Tibial nerve (tissue), 4 donors: Measurements from ENCODE around the gene CBFB.

Experiments
- CTCF ChIP-seq, 5 experiments: fragments of 200-600 bp in 3 of 5; fragments of 450-650 bp in 2 of 5; sonication (generic) in 3 of 5; IDR thresholded peaks; one replicate each; pipeline ENCODE4 v1.5.1; 2016 to 2019; ENCODE audit warnings: antibody characterized with exemption in 5 of 5, mild to moderate bottlenecking in 3 of 5, moderate library complexity in 2 of 5
- EP300 ChIP-seq, 2 donors: sonication (generic); formaldehyde crosslinking; IDR thresholded peaks; one replicate each; pipeline ENCODE4 v1.6.1; 2017; ENCODE audit warnings: antibody characterized with exemption in 2 of 2, mild to moderate bottlenecking in 1 of 2
- POLR2A ChIP-seq, 2 donors: fragments of 450-650 bp; IDR thresholded peaks; one replicate each; pipeline ENCODE4 v1.6.1; 2017; ENCODE audit warnings: antibody characterized with exemption in 2 of 2, mild to moderate bottlenecking in 2 of 2, moderate library complexity in 2 of 2

- TF ChIP-seq CTCF (IDR thresholded peaks at IDR 0.05) (no peak), EP300 (IDR thresholded peaks at IDR 0.05) (no peak), POLR2A (IDR thresholded peaks at IDR 0.05) (no peak)
Observed at GRCh38 chr16:67053767-67054334, 24.9 kb downstream of the CBFB start.
